Stimulated activated naive CD8-positive, alpha-beta T cell treated with anti-CD3 and anti-CD28 coated beads, Interleukin-15, Interleukin-2, amounts not matched to agents 100 U/mL and 50 U/mL, for 24 hours (primary cell): Measurements from ENCODE around the gene RAB25.
A peak's percentile ranks its signal among the peaks of the same experiment; 100 is the strongest.
"Not testable (repeated sequence)": the region's sequence is repeated elsewhere in the genome, so short reads cannot be mapped to it uniquely, and the experiment has no call there.

Experiments used
- ATAC-seq: fragments of 150-1000 bp; cut with Tn5 transposase; one replicate; pipeline ENCODE4 v1.10.0; 2021
- DNase-seq: peaks from one replicate; pipeline ENCODE4 v3.0.0; 2021

Gene RAB25

DNA sequence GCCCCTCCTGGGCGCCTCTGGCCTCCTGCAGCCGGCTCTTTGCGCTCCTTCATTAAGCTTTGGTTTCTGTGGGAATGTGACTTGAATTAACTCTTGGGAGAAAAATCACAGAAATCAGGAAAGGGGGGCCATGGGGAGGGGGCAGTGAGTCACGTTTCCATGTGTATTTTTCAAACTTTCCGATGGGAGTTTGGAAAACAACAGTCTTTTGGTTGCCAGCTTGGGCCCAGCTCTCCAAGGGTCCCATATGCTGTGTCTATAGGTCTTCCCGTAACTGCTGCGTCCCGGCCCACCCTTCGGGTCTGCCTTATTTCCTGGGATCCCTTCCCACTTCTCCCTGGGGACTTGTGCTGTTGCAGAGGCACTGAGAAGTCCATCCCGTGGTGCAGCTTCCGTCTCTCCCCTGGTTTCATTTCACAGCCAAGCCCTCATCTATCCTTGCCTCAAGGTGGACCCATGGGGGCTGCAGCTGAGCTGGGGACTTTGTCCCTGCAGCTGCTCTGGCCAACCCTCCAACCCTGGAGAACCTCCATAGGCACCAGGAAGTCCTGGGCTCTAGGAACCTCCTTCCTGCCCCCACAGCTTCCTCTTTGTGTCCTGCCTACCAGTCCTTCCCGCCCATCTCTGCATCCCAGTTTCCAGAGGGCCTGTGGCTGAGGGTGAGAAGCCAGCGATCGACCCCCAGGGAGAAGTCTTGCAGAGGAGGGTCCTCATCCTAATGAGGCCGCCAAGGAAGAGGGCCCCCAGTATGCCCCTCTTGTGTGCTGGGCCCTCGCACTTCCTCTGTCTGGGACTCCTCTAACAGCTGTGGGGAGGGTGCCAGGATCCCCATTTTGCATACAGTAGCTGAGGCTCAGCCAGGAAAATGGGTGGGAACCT is 41.9 kb downstream of the RAB25 start:
- ATAC-seq (no peak), DNase-seq (no peak)

DNA sequence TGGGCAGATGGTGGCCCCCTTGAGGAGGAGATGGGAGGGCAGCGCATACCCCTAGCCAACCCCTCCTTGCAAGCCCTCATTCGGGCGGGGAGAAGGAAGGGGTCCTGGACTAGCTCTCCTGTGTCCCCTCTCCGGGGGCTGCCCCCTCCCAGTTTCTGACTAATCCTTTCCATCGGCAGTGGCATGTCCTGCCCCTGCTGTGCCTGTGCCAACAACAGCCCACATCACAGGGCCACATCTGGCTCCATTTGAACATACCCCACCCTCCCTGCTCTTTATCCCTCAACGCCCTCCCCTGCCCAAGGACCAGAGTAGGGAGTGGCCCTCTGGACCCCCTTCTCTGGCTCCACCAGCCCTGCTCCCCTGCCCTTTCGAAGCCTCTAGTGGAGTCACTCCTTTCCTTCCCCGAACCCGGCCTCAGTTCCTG is 42.6 kb downstream of the RAB25 start:
- peak; percentile 14 for ATAC-seq
- DNase-seq, result peak; percentile 72

DNA sequence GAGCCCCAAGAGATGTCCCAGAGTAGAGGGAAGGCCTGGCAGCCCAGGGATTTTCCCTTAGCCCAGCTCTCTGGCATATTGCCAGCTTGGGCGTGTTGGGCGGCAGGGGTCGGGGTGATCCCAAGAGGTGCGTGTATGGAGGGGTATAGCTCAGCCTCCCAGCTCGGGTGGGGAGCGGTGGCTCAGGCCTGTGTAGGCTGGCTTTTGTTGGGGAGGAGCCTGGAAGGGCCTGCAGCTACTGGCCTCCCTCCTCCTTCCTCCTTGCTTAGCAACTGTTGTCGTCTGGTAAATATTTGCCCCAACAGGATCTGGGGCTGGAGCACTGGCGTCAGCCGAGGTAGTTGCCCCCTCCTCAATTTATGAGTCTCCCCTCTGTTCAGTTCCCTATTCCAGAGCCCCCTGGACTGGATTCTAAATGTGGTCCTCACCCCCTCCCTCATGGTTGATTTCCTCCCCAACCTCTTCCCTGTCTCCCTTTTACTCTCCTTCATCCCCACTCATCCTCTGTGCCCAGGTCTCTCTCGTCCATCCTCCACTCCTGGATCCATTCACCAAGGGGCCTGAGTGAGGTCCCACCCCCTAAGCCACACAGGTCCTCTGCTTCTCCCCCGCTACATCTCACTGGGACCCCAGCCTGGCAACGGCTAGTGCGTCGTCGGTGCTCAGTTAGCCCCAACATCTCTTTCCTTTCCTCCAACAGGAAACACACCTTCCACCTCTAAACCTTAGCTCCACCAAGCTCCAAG is 43.3 kb downstream of the RAB25 start:
- DNase-seq (peak; percentile 70), ATAC-seq (peak; percentile 37)

DNA sequence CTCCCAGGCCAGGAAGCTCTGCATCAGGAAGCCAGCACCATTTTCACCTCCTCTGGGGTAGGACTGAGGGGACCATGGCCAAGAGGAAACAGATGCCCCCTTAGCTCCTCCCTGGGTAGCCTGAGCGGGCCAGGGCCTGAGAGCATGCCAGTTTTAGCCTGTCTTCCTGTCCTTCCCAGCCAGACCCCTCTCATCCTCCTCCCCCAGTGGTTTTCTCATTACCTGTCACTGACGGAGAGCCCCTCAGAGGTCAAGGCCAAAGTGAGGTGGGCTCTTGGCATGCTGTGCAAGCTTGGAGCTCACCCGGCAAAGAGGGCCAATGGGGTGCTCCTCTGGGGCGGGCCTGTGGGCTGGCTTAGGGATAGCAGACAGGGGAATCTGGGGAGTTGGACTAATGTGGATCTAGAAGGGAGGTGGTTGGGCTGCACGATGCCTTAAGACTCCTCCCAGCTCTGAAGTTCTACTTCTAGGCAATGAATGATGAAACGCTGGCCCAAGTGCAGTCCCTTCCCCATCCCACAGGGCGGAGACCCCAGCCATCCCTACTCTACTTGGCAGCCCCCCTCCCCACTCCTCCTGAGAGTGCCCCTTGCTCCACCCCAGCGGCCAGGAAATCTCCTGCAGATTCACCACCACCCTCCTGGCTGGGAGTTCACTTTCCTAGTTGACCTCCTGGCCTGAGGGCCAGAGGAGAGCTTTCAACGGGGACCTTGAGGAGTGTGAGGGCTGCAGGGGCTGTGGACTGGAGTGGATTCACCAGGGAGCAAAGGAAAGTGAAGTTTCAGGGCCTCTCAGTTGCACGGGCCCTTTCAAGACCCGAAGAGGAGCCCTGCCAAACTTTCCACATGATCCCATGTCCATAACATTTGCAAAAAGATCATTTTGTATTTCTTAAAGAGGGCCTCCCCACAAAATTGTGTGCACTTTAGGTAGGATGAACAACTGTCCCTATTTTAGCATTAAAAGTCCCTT is 44.2 kb downstream of the RAB25 start:
- ATAC-seq, result no peak
- DNase-seq, result no peak

DNA sequence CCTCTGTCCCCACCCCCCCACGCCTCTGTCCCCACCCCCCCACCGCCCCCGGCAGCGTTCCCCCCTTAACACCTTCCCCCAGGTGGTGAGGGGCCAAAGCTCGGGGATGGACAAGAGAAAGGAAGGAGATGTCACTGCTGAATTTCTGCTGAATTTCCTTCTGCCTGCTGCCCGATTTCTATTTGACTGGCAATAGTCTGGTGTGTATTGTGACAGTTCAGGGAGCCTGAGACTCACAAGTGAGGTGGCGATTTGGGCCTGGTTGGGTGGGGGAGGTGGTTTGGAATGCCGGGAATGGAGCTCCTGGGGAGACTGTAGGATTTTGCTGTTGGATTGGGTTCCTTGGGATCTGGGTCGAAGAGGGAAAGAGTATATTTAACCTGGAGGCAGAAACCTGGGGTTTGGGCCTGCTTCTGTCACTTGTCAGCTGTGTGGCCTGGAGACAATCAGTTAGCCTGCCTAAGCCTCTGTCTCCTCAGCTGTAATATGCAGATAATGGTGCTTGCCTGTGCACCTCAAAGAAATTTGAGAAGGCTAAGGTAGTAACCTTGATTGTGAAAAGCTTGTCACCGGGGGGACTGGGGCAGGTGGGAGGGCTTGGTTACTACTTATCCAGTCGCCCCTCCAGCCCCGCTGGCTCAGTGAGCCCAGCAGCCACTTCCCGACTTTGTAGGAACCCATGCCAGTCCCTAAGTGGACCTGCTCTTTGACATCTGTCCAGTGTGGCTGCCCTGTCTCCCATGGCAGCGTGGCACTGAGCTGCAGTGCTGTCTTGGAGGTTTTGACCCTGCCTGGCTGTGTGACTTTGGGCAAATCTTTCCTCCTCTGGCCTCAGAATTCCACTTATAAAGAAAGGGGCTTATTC is 45.9 kb downstream of the RAB25 start:
- DNase-seq, result no peak
- ATAC-seq, result peak; percentile 11

DNA sequence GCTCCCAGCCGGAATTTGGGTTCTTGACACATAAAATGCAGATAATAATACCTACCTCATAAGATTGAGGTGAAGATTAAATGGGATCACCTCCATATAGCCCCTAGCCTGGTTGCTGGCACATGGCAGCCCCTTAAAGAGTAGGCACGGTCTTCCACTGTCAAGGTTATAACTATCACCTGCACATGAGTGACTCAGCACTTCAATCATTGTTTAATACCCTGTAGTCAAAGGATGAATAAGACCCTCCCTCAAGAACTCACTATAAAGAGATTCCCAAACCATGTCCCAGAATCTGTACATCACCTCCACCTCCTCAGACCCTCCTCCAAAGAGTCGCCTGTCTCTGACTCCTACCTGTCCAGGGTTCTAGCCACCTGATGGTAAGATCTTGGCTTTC is 47.1 kb downstream of the RAB25 start:
- no peak for ATAC-seq
- no peak for DNase-seq

DNA sequence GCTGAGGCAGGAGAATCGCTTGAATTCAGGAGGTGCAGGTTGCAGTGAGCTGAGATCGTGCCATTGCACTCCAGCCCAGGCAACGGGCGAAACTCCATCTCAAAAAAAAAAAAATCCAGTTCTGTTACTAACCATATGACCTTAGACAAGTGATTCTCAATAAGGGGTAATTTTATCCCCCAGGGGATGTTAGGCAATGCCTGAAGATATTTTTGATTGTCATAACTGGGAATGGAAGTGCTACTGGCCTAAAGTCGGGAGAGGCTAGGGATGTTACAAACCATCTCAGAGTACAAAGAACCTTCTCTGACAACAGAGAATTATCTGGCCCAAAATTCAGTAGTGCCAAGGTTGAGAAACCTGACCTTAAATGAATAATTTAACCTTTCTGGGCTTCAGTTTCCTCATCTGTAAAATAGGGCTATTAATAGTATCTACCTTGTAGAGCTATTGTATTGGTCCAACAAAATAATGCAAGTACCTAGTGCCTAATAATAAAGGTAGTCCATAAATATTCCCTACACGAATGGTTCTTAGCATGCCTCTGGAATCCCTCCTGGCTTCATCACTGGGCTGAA is 47.8 kb downstream of the RAB25 start:
- ATAC-seq (no peak), DNase-seq (no peak)

DNA sequence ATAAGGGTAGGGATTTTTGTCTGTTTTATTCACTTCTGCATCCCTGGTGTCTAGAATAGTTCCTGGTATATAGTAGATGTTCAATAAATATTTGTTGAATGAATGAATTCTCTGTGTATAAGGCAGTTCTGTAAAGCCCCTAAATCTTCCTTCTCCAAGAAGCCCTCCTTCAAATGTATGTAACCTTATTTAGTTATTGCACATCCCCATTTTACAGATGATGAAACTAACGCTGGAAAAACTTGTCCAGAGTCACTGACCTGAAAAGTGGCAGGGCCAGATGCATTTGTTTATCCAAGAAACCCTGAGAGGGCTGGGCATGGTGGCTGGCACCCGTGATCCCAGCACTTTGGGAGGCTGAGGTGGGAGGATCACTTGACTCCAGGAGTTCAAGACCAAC is 49.3 kb downstream of the RAB25 start:
- DNase-seq, result no peak
- no peak for ATAC-seq

DNA sequence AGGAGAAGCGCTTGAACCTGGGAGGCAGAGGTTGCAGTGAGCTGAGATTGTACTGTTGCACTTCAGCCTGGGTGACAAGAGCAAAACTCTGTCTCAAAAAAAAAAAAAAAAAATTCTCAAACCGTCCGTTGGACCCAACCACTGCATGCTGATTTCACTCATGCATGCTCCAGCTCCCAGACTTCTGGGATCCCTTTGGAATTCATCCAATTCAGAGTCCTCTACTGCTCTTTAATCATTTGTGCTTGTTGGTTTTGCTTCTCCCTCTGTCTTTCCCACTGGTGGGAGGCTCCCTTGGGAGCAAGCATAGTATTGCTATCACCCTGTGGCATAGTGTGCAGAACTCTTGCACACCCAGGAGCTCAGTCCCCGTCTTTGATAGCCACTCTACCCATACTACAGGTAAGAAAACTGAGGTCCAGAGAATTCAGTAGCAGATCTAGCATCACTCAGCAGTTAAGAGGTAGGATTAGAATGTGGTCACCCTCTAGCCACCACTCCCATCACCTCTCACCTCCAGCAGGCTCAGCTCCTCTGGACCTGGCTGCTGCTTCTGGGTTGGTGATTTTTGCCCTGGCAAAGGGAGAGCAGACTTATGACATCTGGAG is 50.5 kb downstream of the RAB25 start:
- no peak for DNase-seq
- ATAC-seq, result no peak

DNA sequence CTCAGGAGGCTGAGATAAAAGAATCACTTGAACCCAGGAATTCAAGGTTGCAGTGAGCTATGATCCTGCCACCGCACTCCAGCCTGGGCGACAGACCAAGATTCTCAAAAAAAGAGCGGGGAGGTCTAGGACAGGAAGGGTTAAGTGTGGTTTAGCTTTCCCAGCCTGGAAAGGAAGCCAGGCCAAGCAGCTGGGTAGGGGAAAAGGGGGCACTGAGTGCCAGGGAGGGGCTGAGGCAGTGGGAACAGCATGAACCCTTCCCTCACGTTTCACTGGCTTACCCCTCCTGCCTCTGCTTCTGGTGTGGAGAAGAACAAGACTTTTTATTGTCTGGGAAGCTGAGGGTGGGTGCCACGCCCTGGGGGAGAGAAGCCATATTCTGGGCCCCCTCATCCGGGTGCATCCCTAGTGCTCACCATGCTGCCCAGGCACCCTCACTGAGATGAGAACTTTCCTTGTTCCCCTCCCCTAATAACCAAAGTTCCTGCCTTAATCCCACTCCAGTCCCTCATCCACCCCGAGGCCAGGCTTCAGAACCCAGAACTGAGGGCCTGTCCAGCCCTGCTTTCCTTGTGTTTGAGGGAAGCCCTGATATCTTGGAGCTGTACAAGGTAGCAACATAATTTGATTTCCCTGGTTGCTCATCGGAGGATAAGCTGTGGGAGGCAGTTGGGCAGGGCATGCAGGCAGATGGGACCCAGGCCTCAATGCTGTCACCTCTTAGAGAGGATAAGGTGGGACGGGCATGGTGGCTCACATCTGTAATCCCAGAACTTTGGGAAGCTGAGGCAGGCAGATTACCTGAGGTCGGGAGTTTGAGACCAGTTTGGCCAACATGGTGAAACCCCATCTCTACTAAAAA is 51.5 kb downstream of the RAB25 start:
- DNase-seq (no peak), ATAC-seq (no peak)

DNA sequence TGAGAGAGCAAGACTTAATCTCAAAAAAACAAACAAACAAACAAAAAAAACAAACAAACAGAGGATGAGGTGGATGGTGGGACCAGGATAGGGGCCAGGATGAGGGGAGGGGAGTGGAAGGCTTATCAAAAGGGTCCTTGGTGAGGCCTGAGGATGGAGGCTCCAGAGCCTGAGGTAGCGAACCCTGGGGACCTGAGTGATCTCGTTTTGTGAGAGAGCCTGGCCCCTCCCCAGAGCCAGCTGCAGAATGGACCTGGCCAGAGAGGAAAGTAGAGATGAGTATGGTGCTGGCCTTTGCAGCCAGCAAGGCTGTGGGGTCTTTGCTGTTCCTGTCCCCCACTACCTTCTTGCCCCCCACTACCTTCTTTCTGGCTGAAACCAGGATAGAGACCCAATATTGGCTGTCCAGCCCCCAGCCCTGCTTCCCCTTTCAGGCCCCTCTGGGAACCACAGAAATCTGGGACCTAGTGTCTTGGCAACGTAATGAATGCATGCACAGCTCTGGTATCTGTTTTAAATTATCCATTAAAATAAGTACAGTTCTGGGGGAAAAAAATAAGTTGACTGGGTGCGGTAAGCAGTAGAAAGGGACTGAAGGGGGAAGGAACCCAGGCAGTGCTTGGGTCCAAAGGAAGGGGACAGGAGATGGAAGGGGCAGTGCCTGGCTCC is 52.5 kb downstream of the RAB25 start:
- ATAC-seq, result no peak

DNA sequence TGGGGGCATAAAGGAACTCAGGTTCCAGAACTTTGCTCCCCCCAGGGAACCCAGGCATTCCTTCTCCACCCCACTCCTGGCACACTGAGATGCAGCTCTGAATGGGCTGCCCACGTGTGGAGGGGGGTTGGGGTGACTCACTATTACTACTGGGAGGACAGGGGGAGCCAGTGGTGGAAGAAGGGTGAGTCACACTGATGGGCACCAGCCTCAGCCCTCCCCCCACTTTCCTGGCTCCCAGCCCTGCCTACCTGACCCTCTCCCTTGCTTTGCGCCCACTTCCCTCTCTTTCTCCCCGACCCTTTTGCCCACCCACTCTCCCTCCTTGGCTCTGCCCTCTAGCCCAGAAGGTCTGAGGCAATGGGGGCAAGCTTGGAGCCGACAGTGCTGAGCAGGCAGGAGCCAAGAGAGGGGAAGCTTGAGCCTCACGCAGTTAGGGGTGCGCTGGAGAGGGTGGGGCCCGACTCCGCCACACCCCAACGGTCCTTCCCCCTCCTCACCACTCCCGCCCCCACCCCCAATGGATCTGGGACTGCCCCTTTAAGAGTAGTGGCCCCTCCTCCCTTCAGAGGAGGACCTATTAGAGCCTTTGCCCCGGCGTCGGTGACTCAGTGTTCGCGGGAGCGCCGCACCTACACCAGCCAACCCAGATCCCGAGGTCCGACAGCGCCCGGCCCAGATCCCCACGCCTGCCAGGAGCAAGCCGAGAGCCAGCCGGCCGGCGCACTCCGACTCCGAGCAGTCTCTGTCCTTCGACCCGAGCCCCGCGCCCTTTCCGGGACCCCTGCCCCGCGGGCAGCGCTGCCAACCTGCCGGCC is 53.4 kb downstream of the RAB25 start, which contains the start of gene LMNA:
TSS of gene LMNA (plus strand) at position 611 of the 818 bp plus-strand sequence. CDS start 208 bp downstream, outside the sequence.
- ATAC-seq, result peak; percentile 88
- peak; percentile 84 for DNase-seq

More for the DNA sequence above, 52.5 kb downstream of the RAB25 start:
- no peak for DNase-seq

DNA sequence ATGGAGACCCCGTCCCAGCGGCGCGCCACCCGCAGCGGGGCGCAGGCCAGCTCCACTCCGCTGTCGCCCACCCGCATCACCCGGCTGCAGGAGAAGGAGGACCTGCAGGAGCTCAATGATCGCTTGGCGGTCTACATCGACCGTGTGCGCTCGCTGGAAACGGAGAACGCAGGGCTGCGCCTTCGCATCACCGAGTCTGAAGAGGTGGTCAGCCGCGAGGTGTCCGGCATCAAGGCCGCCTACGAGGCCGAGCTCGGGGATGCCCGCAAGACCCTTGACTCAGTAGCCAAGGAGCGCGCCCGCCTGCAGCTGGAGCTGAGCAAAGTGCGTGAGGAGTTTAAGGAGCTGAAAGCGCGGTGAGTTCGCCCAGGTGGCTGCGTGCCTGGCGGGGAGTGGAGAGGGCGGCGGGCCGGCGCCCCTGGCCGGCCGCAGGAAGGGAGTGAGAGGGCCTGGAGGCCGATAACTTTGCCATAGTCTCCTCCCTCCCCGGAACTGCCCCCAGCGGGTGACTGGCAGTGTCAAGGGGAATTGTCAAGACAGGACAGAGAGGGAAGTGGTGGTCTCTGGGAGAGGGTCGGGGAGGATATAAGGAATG is 54.1 kb downstream of the RAB25 start:
- ATAC-seq (no peak), DNase-seq (peak; percentile 34)

DNA sequence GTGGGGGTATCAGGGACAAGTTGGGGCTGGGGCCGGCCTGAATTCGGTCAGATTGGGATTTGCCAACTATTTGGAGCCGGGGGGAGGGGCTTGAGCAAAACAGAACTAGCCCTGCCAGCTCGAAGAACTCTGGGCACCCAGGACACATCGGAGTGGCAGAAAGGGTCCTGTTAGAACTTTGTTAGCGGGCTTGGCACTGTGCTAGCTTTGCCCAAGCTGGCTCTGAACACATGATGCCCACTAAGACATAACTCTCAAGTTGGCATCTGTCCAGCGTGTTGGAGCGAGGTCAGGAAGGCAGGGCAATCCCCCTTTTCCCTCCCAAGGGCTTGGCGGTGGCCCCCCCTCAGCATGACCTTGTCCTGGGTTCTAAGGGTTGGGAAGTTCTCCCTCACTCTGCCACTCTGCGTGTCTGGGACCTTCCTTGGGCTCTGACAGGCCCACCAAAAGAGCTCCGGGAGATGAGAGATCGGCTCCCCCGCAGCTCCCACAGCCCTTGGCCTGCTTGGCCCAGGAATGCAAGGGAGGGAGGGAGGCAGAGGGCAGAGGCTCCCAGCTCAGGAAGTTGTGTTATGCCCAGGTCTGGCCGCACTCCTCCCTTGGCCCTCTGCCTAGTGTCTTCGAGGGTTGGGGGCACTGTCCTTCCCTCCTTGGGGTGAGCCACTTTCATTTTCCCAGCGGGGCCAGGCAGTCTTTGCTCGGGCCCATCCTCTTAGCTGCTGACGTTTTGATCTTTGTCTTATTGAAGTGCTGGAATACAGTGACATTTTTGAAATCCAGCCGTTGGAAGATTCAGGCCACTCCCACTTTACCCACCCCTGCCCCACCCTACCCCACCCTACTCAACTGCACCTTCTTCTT is 54.8 kb downstream of the RAB25 start:
- DNase-seq (no peak), ATAC-seq (no peak)

DNA sequence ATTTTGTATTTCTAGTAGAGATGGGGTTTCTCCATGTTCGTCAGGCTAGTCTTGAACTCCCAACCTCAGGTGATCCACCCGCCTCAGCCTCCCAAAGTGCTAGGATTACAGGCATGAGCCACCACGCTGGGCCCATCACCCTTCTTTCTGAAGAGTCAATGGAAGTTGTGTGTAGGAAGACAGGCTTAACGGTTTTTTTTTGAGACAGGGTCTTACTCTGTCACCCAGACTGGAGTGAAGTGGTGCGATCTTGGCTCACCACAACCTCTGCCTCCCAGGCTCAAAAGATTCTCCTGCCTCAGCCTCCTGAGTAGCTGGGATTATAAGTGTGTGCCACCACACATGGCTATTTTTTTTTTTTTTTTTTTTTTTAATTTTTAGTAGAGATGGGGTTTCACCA is 55.8 kb downstream of the RAB25 start:
- not testable (repeated sequence) for ATAC-seq, DNase-seq

DNA sequence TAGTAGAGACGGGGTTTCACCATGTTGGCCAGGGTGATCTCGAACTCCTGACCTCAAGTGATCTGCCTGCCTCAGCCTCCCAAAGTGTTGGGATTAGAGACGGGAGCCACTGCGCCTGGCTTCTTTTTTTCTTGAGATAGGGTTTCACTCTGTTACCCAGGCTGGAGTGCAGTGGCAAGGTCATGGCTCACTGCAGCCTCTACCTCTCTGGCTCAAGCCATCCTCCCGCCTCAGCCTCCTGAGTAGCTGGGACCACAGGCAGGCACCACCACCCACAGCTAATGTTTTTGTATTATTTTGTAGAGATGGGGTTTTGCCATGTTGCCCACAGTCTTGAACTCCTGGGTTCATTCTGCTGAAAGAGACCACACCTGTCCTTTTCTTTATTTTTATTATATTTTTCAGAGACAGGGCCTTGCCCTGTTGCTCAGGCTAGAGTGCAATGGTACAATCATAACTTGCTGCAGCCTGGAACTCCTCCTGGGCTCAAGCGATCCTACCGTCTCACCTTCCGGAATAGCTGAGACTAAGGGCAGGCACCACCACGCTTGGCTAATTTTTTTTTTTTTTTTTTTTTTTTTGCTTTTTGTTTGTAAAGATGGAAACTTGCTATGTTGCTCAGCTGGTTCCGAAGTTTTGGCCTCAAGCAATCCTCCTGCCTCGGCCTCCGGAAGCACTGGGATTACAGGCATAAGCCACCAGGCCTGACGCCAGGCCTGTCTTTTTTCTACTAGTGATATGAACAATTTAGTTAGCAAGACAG is 56.6 kb downstream of the RAB25 start:
- DNase-seq (no peak), ATAC-seq (no peak)
